Coronary artery (tissue), 2 donors: ENCODE data around the gene ROR1.

Experiments used
- DNase-seq: peaks from one replicate; pipeline ENCODE4 v3.0.0-alpha.2; 2017; ENCODE audit warnings: low spot score
- H3K27ac ChIP-seq, 2 donors: fragments of 200-600 bp; sonication (generic); one replicate each; pipeline ENCODE4 v1.5.1; 2016 to 2019
- H3K4me3 ChIP-seq: fragments of 200-600 bp; sonication (generic); 2 replicates; pipeline ENCODE4 v1.5.1; 2016; ENCODE audit warnings: mild to moderate bottlenecking, moderate library complexity
- CTCF ChIP-seq: fragments of 200-600 bp; sonication (generic); IDR thresholded peaks from one replicate; pipeline ENCODE4 v1.5.1; 2019; ENCODE audit warnings: antibody characterized with exemption

ROR1 gene

GRCh38 chr1:63904826-63905225 lies 131.0 kb downstream of the ROR1 start:
- DNase-seq = no peak
- no peak overlapping the region for H3K4me3 ChIP-seq
- no peak for TF ChIP-seq CTCF
- peak overlapping the region in 1 of 2 donors; percentile 5 for H3K27ac ChIP-seq

GRCh38 chr1:63906047-63906704 lies 132.4 kb downstream of the ROR1 start:
- H3K4me3 ChIP-seq = no peak overlapping the region
- TF ChIP-seq CTCF = no peak
- no peak for DNase-seq
- H3K27ac ChIP-seq = no peak overlapping the region

- no peak for TF ChIP-seq CTCF
- Histone ChIP-seq H3K27ac (no peak overlapping the region), H3K4me3 (no peak overlapping the region)
- DNase-seq = no peak
These were observed 133.2 kb downstream of the ROR1 start for GRCh38 chr1:63907051-63907450.

- H3K27ac ChIP-seq = no peak overlapping the region
- H3K4me3 ChIP-seq = no peak overlapping the region
- no peak for DNase-seq
- no peak for TF ChIP-seq CTCF
These were observed 134.2 kb downstream of the ROR1 start for GRCh38 chr1:63908016-63908415.

GRCh38 chr1:63909526-63909925 lies 135.7 kb downstream of the ROR1 start:
- TF ChIP-seq CTCF = no peak
- Histone ChIP-seq H3K27ac (no peak overlapping the region), H3K4me3 (no peak overlapping the region)
- no peak for DNase-seq

GRCh38 chr1:63911049-63911448 lies 137.2 kb downstream of the ROR1 start:
- DNase-seq = no peak
- no peak for TF ChIP-seq CTCF
- Histone ChIP-seq H3K4me3 (no peak overlapping the region), H3K27ac (no peak overlapping the region)

GRCh38 chr1:63912643-63913042 lies 138.8 kb downstream of the ROR1 start:
- TF ChIP-seq CTCF = no peak
- H3K4me3 ChIP-seq = no peak overlapping the region
- peak overlapping the region in 1 of 2 donors; percentile 53 for H3K27ac ChIP-seq
- no peak for DNase-seq
